HG02970 (cell line): ENCODE results near the gene COTL1.

Experiments used
- ATAC-seq: cut with Tn5 transposase; IDR thresholded peaks from one replicate; pipeline ENCODE4 v1.9.1; 2021; ENCODE audit warnings: mild to moderate bottlenecking, moderate library complexity, moderate number of reproducible peaks; ENCODE audit not compliant: unreplicated experiment, low FRiP score

COTL1 gene

DNA sequence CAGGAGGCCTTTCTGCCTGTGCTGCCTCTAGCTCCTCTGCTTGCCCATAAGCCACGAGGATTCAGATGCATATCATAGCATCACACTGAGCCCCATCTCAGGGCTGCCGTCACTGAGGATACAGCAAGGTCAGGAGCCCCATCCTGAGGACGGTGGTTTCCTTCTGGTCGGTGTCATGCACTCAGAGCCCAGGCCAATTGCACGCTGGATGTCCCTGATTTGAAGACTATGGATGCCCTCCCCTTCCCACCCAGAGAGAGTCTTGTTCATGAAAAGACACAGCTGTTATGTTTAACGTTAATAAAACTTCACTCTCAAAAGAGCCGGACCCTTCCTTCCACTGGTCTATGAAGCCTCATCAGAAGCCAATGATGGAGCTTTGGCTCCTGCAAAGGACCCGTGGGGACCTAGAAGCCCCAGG lies 19.9 kb downstream of the COTL1 start:
- ATAC-seq = no peak

DNA sequence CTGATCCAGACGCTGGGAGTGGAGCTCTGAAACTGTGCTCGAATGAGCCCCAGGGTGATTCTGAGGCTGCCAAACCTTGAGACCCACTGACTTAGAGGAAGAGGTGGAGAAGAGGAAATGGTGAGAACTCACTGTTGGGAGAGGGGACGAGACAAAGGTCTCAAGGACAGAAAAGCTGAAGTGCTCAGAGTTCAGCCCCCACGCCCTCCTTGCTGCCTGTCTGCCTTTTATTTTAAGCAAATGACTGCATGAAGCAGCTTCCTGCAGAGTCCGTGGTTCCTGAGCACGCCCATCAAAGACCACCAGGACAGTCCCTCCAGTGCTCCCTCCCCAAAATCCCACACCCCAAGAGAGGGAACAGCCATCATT lies 20.4 kb downstream of the COTL1 start:
- no peak for ATAC-seq

DNA sequence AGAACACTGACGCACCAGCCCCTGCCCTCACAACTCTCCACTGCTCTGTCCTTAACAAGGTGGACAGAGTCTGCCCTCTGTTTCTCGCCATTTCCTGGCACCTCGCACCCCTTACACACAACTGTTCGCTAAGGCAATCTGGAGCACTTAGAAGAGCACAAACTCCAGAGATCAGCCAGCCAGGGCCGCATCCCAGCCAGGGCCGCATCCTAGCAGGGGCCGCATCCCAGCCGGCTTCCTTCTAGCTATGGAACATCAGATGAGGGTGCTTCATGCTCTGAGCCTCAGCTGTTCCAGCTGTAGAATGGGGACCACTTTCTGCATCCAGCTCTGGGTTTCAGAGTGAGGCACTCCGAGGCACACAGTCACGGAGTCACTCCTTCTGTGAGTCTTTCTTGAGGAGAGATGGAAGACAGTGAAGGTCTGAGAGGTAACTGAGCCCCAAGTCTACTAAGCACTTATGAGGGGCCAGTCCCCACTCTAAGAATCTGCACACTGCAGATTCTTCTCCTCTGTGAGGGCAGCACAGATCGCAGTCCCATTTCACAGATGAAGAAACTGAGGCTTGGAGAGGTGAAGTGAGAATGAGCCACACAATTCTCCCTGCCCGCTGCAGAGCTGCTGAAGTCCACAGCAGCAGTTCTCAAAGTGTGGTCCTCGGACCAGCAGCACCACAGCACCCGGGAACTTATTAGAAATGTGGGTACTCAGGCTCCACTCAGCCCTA lies 20.9 kb downstream of the COTL1 start:
- ATAC-seq = no peak

DNA sequence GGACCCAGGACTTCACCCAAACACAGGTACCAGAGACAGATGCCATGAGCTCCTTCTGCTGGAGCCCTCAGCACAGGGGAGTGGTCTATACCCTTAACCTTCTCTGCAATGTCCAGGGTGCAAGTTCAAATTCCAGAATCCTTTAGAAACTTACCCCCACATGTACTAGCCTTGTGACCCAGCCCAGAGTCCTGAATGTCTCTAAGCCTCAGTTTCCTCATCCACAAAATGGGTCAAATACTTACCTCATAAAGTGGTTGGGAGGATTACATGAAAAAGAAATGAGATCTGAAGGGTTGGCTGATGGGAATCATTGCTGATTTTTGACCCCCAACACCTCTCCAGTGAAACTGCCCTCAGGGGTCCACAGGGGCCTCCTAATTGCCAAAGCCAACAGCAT lies 21.7 kb downstream of the COTL1 start:
- no peak for ATAC-seq

DNA sequence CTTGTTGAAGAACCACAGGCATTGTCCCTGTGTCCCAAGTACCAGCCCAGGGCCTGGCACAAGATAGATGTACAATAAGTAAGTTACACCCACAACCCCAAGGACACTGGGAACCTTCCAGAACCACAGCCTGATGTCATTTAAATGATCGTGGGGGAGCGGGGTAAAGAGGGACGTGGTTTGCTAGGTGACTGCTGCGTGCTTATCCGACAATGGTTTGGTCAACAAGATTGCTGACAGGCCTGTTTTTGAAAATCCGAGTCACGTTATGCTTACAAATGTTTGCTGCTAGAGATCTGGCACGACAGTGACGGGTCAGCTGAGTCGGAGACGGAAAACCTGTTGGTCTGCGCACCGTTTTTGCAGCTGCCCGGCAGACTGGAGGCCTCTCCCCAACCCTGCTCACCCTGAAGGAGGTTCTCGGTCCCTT lies 22.8 kb downstream of the COTL1 start:
- ATAC-seq = no peak

DNA sequence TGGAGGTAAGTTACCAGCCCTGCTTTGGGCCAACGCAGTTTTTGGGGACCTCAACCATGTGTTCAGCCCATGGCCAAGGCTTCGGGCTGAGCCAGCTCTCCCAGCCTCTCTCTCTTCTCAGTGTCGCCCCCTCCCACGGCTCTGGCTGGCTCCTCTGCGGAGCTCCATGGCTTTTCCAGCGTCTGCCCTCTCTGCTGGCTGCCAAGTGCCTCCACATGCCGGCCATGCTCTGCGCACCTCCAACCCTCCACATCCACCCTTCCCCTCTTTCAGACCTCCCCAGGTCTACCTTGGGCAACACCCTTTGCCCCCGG lies 23.2 kb downstream of the COTL1 start:
- no peak for ATAC-seq

DNA sequence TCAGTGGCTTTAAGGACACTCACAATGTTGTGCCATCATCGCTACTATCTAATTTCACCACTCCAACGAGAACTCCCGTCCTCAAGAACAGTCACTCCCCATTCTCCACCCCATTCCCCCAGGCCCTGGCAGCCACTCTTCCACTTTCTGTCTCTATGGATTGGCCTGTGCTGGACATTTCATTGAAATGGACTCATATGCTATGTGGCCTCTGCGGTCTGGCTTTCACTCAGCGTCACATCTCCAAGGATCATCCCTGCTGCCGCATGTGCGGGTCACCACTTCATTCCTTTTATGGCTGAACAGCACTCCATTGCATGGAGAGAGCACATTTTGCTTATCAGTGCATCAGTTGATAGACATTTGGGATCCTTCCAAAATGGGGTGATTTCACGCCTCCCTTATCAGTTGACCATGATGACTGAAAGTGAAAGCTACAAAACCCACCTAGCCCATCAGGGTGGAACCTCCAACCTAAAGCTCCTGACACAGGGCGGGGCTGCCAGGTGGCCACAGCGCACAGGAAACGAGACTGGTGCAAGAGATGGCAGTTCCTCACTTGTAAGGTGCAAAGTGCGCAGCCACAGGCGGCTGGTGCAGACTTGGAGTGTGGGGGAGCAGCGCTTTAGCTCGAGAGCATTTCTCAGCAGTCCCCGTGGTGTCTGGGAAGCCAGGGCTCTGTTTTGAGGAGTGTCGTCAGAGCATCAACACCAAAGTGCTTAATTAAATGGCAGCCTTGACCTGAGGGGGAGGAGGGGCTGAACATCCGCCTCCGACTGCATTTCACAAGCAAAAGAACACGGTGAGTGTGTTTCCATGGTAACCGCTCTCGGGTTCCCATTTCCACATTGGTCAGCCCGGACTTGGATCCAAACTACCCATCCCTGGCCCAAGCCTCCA lies 23.8 kb downstream of the COTL1 start:
- peak; percentile 68 for ATAC-seq

DNA sequence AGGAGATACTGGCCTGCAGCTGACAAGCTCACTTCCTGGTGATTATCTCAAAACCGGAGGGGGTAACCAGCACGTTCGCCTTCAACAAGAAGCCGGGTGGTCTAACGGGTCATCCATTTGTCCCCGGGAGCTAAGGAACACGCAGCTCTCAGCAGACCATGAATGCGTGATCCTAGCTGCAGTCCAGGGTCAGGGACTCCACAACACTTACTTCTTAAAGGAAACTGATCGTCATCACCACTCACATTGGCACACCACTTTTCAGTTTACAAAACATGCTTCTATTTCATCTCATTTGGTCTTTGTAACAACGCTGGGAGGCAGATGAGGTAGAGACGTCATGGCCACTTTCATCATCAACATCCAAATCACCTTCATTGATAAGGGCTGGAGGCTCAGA lies 25.2 kb downstream of the COTL1 start:
- ATAC-seq = no peak

DNA sequence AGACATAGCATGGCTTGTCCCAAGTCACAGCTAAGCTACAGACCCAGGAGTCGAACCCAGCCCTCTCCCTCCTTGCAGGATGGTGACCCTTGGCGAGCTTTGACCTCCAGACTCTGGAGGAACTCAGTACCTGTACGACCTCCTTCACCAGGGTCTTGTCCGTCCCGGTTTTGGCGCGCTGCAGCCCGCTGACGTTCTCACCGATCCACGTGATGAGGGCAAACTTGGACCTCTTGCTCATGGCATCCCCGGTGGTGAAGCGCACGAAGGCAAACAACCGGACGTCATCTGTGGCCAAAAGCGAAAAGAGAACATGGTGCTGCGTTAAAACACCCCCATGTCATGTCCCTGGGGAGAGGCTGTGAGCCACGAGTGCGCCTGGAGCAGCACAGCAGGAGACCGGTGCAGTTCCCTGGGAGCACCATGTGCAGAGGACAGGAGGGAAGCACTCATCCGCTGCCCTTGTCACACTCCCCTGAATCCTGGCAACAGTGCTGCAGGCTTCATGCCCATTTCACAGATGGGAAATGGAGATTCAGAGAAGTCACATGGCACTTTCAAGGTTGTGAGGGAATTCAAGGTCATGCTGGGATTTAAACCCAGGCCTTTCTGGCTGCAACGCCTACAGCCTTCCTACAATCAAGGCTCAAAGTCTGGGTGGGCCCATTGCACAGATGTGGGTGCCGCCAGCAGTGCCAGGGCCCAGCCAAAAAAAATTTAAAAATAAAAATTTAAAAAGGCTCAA lies 27.7 kb downstream of the COTL1 start:
- ATAC-seq = no peak

DNA sequence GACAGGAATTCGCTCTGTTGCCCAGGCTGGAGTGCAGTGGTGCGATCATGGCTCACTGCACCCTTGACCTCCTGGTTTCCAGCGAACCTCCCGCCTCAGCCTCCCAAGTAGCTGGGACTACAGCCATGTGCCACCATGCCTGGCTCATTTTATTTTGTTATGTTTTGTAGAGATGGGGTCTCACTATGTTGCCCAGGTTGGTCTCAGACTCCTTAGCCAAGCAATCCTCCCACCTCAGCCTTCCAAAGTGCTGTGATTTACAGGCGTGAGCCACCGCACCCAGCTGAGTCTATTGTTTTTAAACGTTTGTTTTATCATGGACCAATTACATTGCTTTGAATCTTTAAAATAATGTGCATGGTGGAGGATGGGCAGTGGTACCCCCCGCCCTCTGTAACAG lies 28.9 kb downstream of the COTL1 start:
- ATAC-seq = no peak

DNA sequence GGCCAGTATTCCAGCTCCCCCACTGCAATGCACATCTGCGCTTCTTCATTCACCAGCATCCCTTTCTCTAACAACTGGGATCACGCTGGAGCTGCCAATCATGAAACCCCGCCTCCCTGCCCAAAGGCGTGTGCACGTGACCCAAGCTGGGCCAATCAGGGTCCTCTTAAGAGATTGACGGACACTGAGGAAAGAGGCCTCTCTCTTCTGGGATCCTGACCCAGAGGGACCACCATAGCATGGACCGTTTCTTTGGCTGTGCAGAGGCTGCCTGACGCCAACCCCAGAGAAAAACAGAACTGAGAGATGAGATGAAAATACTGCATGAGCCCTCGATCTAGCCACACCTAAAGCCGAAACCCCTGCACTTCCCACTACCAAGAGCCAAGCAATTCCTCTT lies 32.0 kb downstream of the COTL1 start:
- ATAC-seq = no peak

DNA sequence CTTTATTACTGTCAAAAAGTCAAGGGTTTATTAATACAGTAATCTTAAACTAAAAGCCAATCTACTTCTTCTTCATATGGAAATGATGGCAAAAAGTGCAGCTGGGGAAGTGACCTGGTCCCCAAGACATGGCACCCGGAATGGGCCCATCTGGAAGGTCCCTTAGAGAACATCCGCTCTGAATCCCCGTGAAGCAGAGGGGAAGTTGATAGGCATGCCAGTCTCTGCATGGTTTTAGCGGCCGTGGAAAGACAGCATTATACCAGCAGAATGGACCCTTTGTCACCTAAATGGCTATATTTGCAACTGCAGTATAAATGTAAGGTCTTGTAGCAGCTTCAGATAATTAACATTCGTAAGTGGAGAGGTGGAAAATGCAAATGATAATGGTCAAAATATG lies 32.4 kb downstream of the COTL1 start:
- ATAC-seq = no peak

DNA sequence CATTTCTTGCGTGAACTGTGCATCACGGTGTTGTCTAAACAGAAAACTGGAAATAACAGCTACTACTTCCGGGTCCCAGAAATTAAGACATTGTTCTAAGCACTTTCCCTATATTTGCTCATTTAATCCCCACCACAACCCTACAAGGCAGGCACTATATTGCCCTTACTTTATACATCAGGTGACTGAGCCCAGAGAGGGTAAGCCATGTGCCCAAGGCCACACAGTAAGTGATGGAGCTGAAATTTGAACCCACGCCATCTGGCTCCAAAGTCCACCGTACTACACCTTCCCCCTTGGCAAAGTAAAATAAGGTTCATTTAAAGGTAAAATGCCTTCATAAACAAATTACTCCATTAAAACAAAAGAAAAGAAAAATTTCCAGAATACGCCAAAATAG lies 33.2 kb downstream of the COTL1 start:
- no peak for ATAC-seq

DNA sequence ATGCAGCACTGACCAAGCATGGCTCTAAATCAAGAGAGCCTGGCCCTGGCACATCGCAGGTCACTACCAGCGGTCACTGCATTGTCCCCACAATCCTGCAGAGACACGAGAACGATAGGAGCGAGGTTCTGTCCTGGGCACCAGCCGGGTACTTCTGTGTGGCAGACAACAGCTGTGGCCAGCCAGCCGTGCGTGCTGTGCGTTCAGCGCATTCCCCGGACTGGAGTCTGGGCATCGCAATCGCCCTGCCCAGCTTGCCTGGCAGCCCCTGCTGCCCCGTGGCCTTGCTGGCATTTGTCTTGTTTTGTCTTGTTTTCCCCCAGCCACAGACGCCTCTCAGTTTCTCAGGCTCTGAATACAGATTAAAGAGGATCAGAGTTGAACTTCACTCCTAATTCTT lies 33.9 kb downstream of the COTL1 start:
- ATAC-seq = no peak

DNA sequence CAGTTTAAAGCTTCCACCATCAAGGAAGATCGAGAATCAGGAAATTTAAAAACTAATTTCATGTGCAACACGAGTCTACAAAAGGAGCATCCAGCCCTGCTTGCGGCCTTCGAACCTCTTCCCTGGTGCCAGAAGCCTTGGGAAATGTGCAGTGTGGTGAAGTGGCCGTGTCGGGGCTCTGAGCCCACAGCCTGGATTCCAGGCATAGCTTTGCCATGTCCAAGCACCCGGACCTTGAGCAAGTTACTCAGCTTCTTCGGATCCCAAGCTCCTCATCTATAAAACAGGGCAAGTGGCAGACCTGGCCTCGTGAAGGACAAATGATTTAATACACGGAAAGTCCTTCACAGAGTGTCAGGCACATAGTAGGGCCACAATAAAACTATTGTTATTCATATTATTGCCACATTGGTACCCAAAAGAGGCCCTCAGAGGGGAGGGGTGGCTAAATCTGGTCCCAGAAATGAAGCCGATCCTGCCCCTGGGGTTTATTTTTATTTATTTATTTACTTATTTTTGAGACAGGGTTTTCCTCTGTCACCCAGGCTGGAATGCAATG lies 34.8 kb downstream of the COTL1 start:
- ATAC-seq = no peak

DNA sequence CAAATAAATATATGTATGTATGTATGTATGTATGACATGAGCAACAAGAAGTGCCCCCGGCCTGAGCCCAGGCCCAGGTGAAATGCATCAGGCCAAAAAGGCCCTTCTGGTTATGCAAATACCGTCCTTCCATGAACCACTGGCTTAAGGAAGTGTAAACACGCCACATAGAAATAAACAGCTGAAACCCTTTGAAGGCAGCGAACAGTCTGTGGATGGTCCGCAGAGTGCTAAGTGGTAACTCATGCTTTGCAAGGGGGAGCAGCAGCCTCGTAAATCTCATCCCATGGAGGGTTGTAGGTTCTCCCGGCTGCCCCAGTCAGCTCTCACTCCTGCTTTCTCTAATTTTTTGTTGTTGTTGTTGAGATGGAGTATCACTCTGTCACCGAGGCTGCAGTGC lies 36.7 kb downstream of the COTL1 start:
- no peak for ATAC-seq

DNA sequence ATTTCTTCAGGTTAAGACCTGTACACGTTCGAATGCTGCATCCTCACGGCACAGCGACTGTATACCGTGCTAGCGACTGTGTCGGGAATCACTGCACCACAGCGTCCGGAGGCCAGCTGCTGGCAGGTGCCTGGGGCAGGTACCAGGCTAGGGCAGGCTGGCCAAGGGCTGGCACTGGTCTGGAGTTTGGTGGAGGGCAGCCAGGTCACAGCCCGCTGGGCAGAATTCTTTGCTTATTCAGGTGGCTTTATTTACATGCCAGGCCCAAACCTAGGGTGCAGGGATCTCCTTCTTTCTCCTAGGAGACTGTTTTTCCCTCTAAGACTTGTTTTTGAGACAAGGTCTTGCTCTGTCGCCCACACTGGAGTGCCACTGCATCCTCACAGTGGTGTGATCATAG lies 37.9 kb downstream of the COTL1 start:
- ATAC-seq = no peak

DNA sequence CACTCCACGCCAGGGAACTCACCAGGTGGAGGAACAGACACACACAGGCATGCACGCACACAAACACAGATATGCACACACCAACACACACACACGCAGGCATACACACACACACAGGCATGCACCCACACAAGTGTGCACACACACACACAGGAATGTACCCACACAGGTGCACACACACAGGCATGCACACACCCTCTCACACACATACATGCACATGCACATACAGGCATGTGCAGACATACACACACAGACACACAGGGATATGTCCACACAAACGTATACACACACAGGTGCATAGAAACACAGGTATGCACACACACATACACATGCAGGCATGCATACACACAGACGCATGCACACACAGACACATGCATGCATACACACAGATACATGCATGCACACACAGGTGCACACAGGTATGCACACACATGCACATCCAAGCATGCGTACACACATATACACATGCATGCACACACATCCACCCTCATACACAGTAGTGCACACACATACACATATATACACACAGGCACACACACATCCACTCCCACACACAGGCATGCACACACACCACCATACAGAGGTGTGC lies 39.2 kb downstream of the COTL1 start:
- ATAC-seq = no peak

DNA sequence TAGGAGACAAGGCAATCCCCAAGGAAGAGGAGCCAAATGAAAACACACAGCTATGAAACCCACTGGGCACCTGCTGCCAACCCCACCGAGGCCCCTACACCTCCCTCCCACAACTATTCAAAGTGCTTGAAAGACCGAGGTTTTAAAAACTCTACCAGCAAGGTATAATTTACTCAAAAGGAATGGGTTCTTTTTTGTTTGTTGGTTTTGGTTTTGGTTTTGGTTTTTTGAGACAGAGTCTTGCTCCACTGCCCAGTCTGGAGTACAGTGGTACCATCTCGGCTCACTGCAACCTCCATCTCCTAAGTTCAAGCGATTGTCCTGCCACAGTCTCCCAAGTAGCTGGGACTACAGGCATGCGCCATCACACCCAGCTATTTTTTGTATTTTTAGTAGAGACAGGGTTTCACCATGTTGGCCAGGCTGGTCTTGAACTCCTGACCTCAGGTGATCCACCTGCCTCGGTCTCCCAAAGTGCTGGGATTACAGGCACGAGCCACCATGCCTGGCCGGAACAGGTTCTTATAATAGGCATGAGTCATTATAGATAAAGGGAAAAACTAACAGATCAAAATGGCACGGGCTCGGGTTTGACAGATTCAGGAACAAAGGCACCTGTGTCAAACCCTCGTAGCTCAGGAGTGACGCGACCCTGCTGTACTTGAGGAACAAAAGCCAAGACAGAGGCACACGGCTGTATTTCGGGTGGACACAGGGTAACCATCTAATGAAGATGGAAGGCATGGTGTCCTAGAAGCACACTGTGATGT lies 40.7 kb downstream of the COTL1 start:
- no peak for ATAC-seq

DNA sequence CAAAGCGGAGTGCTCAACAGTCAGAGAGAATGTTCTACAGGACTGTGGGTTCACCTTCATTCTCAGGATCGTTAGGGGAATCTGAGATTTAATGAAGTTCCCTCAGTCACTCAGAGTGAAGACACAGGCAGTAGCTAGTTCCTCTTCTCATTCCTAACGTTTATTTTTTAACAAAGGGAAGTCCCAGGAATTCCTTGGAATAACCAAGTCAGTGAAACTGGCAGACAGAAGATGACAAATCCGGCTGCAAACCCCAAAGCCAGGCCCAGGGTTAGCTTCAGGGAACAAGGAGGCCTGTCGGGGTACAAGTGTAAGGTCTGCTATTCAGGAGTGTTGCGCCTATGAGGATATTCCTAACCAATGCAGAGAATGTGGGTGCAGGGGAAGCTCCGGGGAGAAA lies 42.0 kb downstream of the COTL1 start:
- no peak for ATAC-seq
